Superior temporal gyrus (tissue), 1 donor: ENCODE results near the gene METRNL.
"Not testable (repeated sequence)": the region's sequence is repeated elsewhere in the genome, so short reads cannot be mapped to it uniquely, and the experiment has no call there.

ENCODE experiments used
- DNase-seq: peaks from one replicate; pipeline ENCODE4 v3.0.0-alpha.2; 2016; ENCODE audit errors: extremely low spot score

Gene METRNL

GRCh38 chr17:83122834-83123233 lies 43.4 kb downstream of the METRNL start:
- DNase-seq: no peak

DNA sequence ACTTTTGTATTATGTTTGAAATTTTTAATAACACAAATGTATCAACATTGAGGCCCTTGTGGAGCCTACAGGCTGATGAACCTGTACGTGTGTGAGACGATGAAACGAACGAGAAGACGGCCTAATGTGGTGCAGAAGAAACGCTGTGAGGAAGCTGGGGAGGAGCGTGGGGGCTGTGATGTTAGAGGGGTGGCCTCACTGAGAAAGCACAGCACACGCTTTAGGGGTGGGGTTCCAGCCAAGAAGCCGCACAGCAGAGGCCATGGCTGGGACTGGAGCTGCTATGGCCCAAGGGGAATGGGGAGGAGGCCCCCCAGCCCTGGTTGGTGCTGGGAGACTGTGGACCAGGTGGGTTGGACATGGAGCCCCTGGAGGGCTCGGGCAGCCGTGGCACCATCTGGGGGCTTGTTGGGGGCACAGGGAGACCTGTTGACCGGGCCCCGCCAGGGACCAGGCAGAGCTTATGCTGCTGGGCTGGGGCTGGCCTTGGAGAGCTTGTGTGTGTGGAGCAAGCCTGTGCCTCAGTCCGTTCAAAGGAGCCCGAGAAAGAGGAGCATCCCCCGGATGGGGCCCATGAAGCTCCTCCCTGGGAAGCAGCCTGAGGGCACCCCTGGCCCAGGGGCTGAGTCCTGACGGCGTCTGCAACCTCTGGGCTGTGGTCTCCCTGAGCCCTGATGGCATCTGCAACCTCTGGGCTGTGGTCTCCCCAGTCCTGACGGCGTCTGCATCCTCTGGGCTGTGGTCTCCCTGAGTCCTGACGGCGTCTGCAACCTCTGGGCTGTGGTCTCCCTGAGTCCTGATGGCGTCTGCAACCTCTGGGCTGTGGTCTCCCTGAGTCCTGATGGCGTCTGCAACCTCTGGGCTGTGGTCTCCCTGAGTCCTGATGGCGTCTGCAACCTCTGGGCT lies 44.7 kb downstream of the METRNL start:
- DNase-seq: no peak

DNA sequence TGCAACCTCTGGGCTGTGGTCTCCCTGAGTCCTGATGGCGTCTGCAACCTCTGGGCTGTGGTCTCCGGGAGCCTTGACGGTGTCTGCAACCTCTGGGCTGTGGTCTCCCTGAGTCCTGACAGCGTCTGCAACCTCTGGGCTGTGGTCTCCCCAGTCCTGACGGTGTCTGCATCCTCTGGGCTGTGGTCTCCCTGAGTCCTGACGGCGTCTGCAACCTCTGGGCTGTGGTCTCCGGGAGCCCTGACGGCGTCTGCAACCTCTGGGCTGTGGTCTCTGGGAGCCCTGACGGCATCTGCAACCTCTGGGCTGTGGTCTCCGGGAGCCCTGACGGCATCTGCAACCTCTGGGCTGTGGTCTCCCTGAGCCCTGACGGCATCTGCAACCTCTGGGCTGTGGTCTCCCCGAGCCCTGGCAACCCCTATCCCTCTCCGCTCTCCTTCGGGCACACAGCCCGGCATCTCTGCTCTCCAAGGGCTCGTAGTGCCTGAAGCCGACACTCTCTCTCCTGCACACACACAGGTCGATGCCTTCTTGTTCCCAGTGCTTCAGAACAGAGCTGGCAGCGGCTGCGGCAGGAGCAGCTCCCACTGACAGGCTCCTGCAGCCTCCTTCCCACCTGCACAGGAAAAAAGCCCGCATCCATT lies 45.6 kb downstream of the METRNL start:
- DNase-seq: no peak

DNA sequence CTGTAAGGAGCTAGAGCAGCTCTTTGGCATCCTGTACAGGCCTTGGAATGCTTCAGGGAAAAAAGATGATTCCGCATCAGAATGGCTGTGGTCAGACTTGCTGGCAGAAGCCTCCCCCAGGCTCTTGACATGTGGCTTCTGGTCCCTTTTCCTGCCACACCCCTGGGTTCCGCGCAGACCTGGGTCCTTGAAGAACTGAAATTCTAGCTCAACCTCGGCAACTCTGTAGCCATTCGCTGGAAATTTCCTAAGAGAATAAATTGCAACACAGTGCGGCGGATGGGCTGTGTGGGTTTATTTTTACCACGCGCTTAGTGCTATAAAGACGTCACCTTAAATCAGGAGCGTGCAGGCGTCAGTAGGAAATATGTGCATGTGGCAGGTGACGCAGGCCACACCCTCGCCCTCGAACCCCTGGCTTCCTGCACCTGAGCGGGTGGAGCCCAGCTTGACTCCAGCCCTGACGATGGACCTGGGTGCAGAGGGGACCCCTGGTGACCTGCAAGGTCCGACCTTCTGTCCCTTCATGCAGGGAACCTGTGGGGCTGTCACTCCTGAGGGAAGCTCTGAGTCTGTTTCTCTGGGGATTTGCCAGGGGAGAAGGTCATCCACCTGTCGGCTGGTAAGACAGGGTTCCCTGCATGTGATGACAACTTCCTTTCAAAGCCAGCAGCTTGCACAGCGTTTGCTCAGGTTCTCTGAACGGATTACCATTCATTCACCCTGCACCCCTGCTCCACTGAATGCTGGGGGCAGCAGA lies 46.3 kb downstream of the METRNL start:
- DNase-seq: peak; percentile 15

DNA sequence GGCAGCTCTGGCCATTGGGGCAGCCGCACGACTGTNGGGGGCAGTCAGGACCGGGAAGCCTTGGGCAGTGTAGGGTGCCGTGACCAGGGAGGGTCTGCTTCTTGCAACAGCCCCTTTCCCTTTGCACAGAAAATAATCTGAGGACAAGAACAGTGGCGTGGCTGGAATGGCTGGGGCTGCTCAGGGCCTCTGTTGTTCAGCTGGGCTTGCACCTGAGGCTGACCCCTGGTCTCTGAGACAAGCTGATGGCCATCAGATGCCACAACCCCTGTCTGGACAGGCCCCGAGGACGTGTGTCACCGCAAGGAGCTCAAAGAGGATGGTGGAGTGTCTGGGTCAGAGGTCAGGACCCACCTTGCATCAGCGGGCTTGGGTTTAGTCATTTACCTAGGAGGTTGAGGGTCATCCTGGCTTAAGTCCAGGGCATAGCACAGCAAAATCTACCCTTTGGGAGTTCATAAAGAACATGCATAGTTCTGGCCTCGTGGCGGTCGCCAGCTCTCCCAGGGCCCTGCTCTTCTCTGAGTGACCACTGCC lies 46.9 kb downstream of the METRNL start:
- no peak for DNase-seq

GRCh38 chr17:83127431-83128160 lies 48.2 kb downstream of the METRNL start:
- DNase-seq: no peak

DNA sequence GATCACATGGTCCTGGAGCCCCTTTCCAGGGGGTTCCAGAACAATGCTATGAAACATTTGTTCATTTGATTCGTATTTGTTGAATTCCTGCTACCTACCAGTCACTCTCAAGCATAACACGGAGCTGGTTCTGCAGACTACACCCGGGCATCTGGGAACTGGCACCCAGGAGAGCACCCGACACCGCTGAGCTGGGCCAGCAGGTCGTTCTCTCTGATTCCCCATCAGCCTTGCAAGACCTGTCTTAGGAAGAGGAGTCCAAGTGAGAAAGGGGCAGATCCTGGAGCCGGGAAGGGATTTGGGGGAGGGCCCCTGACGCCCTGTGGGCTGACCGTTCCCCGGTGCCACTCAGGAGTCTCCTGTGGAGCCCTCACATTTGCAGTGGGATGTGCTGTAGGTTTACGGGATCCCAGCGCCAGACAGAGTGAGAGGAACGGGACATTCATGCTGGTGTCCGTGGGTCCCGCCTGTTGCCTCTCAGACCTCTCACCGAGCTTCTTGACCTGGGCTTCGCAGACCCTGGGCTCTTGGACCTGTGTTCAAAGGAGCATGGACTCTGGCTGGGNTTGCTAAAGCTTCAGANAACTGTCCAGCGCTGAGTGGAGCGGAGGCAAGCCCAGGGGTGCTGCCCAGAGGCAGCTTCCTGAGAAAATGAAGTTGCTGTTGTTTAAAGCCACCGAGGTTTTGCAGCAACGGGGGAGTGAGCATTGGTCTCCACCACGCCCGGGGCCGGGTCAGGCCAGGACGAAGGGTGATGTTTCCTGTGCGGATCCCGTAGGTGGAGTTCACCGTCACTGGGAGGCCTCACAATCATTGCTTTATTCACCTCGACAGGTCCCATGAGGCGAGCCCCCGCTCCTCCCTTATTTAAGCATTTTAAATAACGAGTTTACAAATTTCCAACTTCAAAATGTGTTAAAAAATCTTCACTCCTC lies 49.2 kb downstream of the METRNL start:
- no peak for DNase-seq

DNA sequence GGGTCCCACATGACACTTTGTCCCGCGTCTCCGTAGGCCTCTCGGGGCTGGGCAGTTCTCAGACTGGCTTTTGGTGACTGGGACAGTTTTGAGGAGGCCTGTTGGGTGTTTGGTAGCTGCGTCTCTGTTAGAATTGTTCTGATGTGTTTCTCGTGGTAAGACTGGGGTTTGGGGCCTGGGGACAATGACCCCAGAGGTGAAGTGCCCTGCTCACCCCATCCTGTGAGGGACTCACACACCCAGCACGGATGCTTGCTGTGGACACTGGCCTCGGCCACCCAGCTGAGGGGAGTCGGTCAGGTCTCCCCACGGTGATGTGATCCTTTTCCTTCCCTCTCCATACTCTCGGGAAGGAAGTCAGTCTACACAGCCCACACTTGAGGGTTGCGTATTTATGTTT lies 50.3 kb downstream of the METRNL start:
- no peak for DNase-seq

DNA sequence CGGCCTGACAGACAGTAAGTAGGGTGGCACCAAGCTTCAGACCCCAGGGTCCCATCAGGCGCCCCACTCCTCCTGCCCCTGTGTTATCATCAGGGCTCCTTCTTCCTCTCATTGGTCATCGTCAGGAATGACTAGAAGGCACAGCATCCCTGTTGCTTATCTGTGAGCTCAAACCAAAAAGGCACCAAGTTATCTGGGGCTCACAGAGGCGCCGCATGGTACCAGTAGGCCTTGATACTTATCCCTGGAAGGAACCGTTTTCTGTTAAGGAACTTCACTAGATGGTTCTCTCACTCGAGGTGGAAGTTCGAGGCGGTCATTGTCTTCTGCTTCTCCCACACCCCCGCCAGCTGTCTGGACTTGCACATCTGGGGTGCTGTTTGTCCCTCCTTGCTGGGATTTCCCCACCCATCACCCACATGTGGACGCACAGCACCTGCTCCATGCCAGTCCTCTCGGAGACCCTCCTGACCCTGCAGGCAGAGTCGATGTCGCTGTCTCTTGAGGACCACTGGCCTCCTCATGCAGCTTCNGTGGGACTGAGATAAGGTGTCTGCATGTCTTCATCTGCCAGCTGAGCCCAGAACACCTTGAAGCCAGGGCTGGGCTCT lies 52.1 kb downstream of the METRNL start:
- DNase-seq: no peak

- DNase-seq: no peak
Observed at GRCh38 chr17:83132251-83133081, 53.1 kb downstream of the METRNL start.

DNA sequence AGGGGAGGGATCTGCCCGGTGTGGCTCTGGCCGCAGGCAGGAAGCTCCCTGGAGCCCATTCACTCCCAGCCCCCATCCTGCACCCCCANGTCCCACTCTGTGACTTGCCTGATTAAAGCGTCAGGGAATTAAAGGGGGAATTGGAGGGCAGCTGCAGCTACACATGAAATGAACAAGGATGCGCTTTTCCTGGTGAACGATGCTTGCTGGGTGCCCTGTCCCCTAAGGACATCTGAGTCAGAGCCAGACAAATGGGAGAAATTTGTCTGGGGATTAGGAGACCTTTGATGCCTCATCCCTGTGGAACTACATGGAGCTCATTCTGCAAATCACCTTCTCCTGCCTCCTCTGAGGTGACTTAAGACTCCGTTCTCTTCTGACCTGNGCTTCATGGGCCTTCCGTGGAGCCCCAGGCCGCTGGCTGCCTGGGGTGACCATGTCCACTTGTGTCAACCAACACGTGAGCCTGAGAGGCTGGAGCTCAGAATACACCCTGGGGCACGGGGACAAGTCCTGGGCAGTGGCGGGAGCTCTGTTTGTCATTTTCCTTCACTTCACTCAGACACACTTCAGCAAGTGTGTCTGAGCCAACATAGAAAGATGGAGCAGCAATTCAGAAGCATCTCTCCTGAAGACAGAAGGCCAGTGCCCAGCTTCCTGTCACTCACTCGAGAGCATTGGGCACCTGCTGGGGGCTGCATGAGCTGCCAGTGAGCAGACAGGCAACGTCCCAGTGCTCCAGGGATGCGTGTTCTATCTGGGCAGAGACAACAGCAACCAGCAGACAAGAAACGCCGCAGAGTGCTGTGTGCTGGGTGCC lies 54.1 kb downstream of the METRNL start:
- no peak for DNase-seq

DNA sequence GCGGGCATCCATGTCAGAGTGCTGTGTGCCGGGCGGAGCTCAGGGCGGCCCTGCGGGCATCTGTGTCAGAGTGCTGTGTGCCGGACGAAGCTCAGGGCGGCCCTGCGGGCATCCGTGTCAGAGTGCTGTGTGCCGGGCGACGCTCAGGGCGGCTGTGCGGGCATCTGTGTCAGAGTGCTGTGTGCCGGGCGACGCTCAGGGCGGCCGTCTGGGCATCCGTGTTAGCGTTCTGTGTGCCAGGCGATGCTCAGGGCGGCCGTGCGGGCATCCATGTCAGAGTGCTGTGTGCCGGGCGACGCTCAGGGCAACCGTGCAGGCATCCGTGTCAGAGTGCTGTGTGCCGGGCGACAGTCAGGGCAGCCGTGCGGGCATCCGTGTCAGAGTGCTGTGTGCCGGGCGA lies 55.0 kb downstream of the METRNL start:
- DNase-seq: not testable (repeated sequence)

- DNase-seq: no peak
Observed at GRCh38 chr17:83135692-83136091, 56.3 kb downstream of the METRNL start.

DNA sequence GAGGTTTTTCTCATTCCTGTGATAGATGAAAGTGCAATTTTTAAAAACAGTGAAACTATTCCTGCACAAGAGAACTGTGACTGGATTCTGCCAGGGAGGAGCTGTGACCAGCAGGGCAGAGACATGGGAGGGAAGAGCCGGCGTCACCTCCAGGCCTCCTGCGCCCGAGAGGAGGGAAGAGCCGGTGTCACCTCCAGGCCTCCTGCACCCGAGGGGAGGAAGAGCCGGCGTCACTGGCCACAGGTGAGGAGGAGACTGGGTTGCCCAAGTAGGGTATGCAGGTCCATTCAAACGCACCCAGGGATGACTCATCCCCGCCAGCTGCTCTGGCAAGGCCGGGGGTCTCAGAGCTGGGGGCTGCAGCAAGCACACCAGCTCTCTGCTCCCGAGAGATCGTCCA lies 56.7 kb downstream of the METRNL start:
- DNase-seq: no peak

- DNase-seq: no peak
Observed at GRCh38 chr17:83136931-83137330, 57.5 kb downstream of the METRNL start.

DNA sequence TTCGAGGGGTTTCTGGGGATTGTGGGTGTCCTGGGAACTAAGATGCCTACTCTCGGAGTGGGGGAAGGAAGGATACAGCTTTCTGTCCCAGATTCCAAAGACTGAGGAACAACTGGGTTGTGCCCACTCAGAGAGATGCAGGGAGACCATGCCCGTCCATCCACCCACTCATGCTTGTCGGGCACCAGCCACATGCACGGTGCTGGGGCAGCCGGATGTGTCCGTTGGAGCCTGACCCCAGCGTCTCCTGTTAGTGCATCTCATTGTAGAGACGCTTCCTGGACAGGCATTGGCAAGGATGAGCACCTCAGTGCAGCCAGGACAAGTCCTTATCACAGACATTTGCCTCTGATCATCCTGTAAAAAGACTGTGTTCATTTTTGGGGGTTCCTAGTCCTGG lies 58.1 kb downstream of the METRNL start:
- DNase-seq: no peak

DNA sequence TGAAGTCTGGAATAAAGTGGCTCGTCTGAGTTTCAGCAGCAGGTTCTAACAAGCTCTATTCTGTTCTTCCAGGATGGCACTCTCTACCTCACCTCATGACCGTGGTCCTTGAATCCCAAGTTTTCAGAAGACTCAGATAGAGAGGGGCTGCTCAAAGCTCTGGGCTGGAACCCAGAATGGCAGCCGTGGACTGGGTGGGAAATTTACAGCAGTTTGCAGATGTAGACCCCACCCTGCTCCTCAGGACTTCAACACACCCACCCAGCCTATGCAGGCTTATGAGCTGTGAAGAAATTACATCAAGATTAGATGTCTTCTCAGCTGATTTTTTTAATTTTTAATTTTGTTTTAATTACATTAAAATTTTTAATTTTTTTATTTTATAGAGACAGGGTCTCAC lies 59.4 kb downstream of the METRNL start:
- DNase-seq: no peak
